OCI-LY1 (cell line): ENCODE data around the gene FATE1.

Experiments used
- EZH2 ChIP-seq: fragments of 200-600 bp; sonication (generic), shearing (Covaris generic); IDR thresholded peaks from 2 replicates; pipeline ENCODE4 v1.8.0; 2017; ENCODE audit warnings: borderline replicate concordance, mixed run types, mild to moderate bottlenecking, antibody characterized with exemption, low read length, moderate library complexity, mixed read lengths
- TF ChIP-seq, protein P1 (sequence below): fragments of 200-600 bp; sonication (generic), shearing (Covaris generic); IDR thresholded peaks from 2 replicates; pipeline ENCODE4 v1.5.1; 2017; ENCODE audit warnings: mild to moderate bottlenecking, antibody characterized with exemption, low read length, moderate library complexity, mixed read lengths

- no peak for TF ChIP-seq EZH2
- TF ChIP-seq, protein P1, sequence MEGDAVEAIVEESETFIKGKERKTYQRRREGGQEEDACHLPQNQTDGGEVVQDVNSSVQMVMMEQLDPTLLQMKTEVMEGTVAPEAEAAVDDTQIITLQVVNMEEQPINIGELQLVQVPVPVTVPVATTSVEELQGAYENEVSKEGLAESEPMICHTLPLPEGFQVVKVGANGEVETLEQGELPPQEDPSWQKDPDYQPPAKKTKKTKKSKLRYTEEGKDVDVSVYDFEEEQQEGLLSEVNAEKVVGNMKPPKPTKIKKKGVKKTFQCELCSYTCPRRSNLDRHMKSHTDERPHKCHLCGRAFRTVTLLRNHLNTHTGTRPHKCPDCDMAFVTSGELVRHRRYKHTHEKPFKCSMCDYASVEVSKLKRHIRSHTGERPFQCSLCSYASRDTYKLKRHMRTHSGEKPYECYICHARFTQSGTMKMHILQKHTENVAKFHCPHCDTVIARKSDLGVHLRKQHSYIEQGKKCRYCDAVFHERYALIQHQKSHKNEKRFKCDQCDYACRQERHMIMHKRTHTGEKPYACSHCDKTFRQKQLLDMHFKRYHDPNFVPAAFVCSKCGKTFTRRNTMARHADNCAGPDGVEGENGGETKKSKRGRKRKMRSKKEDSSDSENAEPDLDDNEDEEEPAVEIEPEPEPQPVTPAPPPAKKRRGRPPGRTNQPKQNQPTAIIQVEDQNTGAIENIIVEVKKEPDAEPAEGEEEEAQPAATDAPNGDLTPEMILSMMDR, result no peak
Measured at GRCh38 chrX:151679798-151680402, 35.9 kb upstream of the FATE1 start.
